Measurements from ENCODE around the gene UGT1A8. TPM values are rescaled to one million over a fixed set of nuclear protein-coding genes. Genes with fewer than 3 reads are reported as not detected.
"Not testable (repeated sequence)": the region's sequence is repeated elsewhere in the genome, so short reads cannot be mapped to it uniquely, and the experiment has no call there.

UGT1A8 gene
- total RNA-seq, 1 donor from 2014 or later: not detected

- DNase-seq (ENCODE audit: low read depth in 2 of 2): no peak
Measured at GRCh38 chr2:233686928-233687327, 69.5 kb downstream of the UGT1A8 start.

GRCh38 chr2:233688341-233688740 lies 70.9 kb downstream of the UGT1A8 start:
- DNase-seq (ENCODE audit: low read depth in 2 of 2): no peak

- peak in 1 of 2 donors; percentile 39 for DNase-seq (ENCODE audit: low read depth in 2 of 2)
Measured at GRCh38 chr2:233689031-233689430, 71.6 kb downstream of the UGT1A8 start.

DNA sequence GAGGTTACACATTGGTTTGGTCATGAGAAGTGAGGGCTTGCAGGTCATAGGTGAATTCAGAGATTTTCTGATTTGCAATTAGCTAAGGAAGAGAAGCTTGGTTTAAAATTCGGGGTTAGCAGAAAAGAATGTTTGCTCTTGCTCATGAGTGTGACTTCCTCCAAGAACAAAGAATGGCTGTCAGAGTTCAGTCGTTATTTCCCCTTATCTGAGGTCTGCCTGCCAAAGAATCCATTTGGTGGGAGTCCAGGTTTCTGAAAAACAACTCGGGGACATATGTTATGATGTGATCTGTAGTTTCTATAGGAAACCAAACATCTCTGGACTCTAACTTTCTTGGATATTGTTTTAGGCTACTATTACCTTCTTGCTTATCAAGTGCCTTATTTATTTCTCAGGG lies 72.1 kb downstream of the UGT1A8 start:
- peak; percentile 54 to 93 for DNase-seq (ENCODE audit: low read depth in 2 of 2)

- DNase-seq (ENCODE audit: low read depth in 2 of 2): peak; percentile 15 to 40
Measured at GRCh38 chr2:233690444-233690843, 73.0 kb downstream of the UGT1A8 start.

DNA sequence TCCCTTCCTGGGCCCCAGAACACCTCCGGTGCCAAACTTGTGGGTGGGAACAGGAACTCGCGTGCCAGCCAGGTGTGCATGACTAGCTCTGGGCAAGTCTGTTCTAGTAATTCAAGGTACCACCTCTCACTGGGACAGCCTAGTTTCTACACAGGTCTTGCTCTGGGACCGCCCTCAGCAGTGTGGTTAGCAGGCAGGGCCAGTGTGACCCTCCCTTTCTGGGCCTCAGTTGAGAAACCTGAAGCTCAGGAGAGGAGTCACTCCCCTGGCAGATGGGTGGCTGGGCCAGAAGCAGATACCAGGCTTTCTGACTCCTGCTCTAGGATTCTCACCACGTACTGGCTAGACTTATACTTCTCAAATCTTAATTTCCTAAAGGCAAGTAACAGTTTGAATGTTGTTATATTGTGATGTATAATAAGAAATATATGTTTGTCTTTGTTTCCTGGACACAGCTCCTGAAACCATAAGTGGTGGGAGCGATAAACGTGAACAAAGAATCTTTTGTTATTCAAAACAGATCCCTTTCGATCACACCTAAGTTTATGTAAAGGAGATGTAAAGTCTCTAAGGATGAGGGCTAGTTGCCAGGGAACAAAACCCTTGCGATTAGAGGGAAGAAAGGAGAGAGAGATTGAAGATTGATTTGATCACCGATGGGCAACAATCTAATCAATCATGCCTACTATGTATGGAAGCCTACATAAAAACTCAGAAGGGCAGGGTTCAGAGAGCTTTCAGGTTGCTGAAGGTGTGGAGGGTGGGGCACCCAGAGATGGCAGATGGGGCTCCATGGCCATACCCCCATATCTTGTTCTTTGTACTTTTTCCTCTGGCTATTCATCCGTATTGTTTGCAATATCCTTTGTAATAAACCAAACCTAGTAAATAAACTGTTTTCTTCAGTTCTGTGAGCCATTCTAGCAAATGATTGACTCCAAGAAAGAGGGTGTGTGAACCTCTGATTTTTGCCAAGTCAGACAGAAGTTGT lies 74.3 kb downstream of the UGT1A8 start:
- no peak for DNase-seq (ENCODE audit: low read depth in 2 of 2)

GRCh38 chr2:233692648-233693047 lies 75.2 kb downstream of the UGT1A8 start, which contains the start of gene UGT1A6:
Gene UGT1A6, plus strand, starts transcription at chr2:233692890. Its CDS starts 115 bp downstream, at chr2:233693005.
- DNase-seq (ENCODE audit: low read depth in 2 of 2): no peak

DNA sequence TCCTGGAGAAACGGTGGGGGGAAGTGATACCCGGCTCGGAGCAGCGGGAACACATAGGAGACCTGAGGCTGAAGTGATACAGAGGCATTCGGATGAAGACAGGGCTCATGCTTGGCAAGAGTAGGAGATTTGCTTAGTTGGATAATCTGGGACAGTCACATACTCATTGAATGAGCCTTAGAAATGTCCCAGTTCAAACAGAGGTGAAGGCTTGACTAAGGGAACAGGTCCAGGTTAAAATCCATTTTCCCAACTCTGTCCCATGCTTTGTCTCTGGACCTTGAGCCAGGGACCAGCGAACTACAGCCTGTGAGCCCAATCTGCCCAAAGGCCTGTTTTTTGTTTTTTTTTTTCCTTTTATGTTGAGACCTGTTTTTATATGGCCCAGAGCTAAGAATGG lies 76.5 kb downstream of the UGT1A8 start:
- DNase-seq (ENCODE audit: low read depth in 2 of 2): no peak

GRCh38 chr2:233698740-233699139 lies 81.3 kb downstream of the UGT1A8 start:
- no peak for DNase-seq (ENCODE audit: low read depth in 2 of 2)

- no peak for DNase-seq (ENCODE audit: low read depth in 2 of 2)
Measured at GRCh38 chr2:233699424-233700027, 82.1 kb downstream of the UGT1A8 start.

GRCh38 chr2:233700028-233700635 lies 82.7 kb downstream of the UGT1A8 start:
- DNase-seq (ENCODE audit: low read depth in 2 of 2): peak; percentile 58 to 81

GRCh38 chr2:233700842-233701241 lies 83.4 kb downstream of the UGT1A8 start:
- not testable (repeated sequence) for DNase-seq (ENCODE audit: low read depth in 2 of 2)

GRCh38 chr2:233702238-233702637 lies 84.8 kb downstream of the UGT1A8 start:
- no peak for DNase-seq (ENCODE audit: low read depth in 2 of 2)

GRCh38 chr2:233705911-233706506 lies 88.6 kb downstream of the UGT1A8 start:
- DNase-seq (ENCODE audit: low read depth in 2 of 2): no peak

- DNase-seq (ENCODE audit: low read depth in 2 of 2): no peak
Measured at GRCh38 chr2:233706720-233707119, 89.3 kb downstream of the UGT1A8 start.

GRCh38 chr2:233707940-233708644 lies 90.7 kb downstream of the UGT1A8 start:
- peak in 1 of 2 donors; percentile 17 for DNase-seq (ENCODE audit: low read depth in 2 of 2)

GRCh38 chr2:233708942-233709341 lies 91.5 kb downstream of the UGT1A8 start:
- DNase-seq (ENCODE audit: low read depth in 2 of 2): no peak

GRCh38 chr2:233711312-233712008 lies 94.0 kb downstream of the UGT1A8 start:
- peak; percentile 54 to 70 for DNase-seq (ENCODE audit: low read depth in 2 of 2)

DNA sequence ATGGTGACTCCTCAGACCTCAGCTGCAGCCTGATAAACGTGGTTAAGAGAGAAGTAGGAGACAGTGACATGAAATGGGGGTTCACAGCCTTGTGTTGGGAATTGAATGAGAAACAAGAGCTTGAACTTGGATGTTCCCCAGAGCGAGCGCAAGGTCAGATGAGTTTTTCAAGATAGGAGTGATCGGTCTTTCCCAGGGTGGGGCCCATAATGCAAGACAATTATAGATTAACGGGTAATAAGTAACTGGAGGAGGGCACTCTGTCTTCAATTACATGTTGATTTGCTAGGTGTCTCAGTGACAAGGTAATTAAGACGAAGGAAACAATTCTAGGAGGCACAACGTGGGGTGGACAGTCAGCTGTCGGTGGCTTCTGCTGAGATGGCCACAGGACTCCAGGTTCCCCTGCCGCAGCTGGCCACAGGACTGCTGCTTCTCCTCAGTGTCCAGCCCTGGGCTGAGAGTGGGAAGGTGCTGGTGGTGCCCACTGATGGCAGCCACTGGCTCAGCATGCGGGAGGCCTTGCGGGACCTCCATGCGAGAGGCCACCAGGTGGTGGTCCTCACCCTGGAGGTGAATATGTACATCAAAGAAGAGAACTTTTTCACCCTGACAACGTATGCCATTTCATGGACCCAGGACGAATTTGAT lies 95.3 kb downstream of the UGT1A8 start, which contains the start of gene UGT1A5:
UGT1A5 (plus strand) TSS at position 297 of the 651 bp plus-strand sequence; CDS start at position 382, 85 bp downstream.
- DNase-seq (ENCODE audit: low read depth in 2 of 2): no peak

GRCh38 chr2:233713262-233713615 lies 95.8 kb downstream of the UGT1A8 start:
- no peak for DNase-seq (ENCODE audit: low read depth in 2 of 2)

Data from dermis microvascular lymphatic vessel endothelial cell (primary cell).